CD14-positive monocyte (primary cell): ENCODE results near the gene LRCH1. TPM values are rescaled to one million over a fixed set of nuclear protein-coding genes. Genes with fewer than 3 reads are reported as not detected.
A peak's percentile ranks its signal among the peaks of the same experiment; 100 is the strongest.

Experiments
- DNase-seq, 3 donors: peaks; one replicate each; pipeline ENCODE4 v3.0.0-alpha.2; 2011 to 2022
- H2AFZ ChIP-seq: 2 replicates; pipeline ENCODE4 v1.6.0; 2012; ENCODE audit warnings: mild to moderate bottlenecking, low read depth, low read length, inconsistent platforms; ENCODE audit not compliant: insufficient read depth, poor library complexity, severe bottlenecking
- H3K27ac ChIP-seq, 2 donors: 1 replicate in 1 of 2; 2 replicates in 1 of 2; pipeline ENCODE4 v1.5.1; 2012 to 2013; ENCODE audit warnings: low read length in 2 of 2, control low read depth in 1 of 2, inconsistent platforms in 1 of 2, low read depth in 1 of 2, mild to moderate bottlenecking in 1 of 2
- H3K27me3 ChIP-seq, 2 donors: one replicate each; pipeline versions ENCODE4 v1.6.0 to v1.6.1; 2011 to 2013; ENCODE audit warnings: low read length in 2 of 2; ENCODE audit not compliant: control insufficient read depth in 2 of 2, insufficient read depth in 2 of 2
- H3K36me3 ChIP-seq, 2 donors: replicated peaks in 1 of 2; 1 replicate in 1 of 2; 2 replicates in 1 of 2; pipeline versions ENCODE4 v1.5.1 to v1.6.1; 2012 to 2013; ENCODE audit warnings: low read length in 2 of 2, control low read depth in 1 of 2, inconsistent platforms in 1 of 2, mild to moderate bottlenecking in 1 of 2; ENCODE audit not compliant: insufficient read depth in 2 of 2, control insufficient read depth in 1 of 2
- H3K4me1 ChIP-seq, 2 donors: 1 replicate in 1 of 2; 2 replicates in 1 of 2; pipeline versions ENCODE4 v1.5.1 to v1.6.1; 2012 to 2013; ENCODE audit warnings: low read length in 2 of 2, control low read depth in 1 of 2, inconsistent platforms in 1 of 2, mild to moderate bottlenecking in 1 of 2, moderate library complexity in 1 of 2; ENCODE audit not compliant: insufficient read depth in 2 of 2, control insufficient read depth in 1 of 2
- H3K4me2 ChIP-seq: replicated peaks from 2 replicates; pipeline ENCODE3; 2012; ENCODE audit warnings: low read length, moderate library complexity, mild to moderate bottlenecking; ENCODE audit not compliant: poor library complexity, severe bottlenecking; ENCODE audit errors: extremely low read depth
- H3K4me3 ChIP-seq, 3 experiments: fragments of 200-600 bp in 1 of 3; sonication (generic) in 1 of 3; replicated peaks in 1 of 3; 1 replicate in 2 of 3; 2 replicates in 1 of 3; pipeline ENCODE4 v1.5.1; 2011 to 2013; ENCODE audit warnings: low read length in 3 of 3, mild to moderate bottlenecking in 3 of 3, control low read depth in 2 of 3, low read depth in 2 of 3, inconsistent platforms in 1 of 3, moderate library complexity in 1 of 3
- H3K79me2 ChIP-seq: 2 replicates; pipeline ENCODE4 v1.6.0; 2012; ENCODE audit warnings: mild to moderate bottlenecking, control low read depth, inconsistent platforms, low read length, moderate library complexity; ENCODE audit not compliant: insufficient read depth
- H3K9ac ChIP-seq: 2 replicates; pipeline ENCODE4 v1.6.0; 2017; ENCODE audit warnings: low read length, mild to moderate bottlenecking; ENCODE audit not compliant: insufficient read depth, poor library complexity, severe bottlenecking
- H3K9me3 ChIP-seq, 2 donors: replicated peaks in 1 of 2; 1 replicate in 1 of 2; 2 replicates in 1 of 2; pipeline versions ENCODE4 v1.5.1 to v1.6.1; 2012 to 2013; ENCODE audit warnings: low read length in 2 of 2, control low read depth in 1 of 2; ENCODE audit not compliant: control insufficient read depth in 1 of 2, insufficient read depth in 1 of 2
- H4K20me1 ChIP-seq: 2 replicates; pipeline ENCODE4 v1.6.0; 2012; ENCODE audit warnings: mild to moderate bottlenecking, low read length, control low read depth, moderate library complexity; ENCODE audit not compliant: insufficient read depth
- H3K27ac Mint-ChIP-seq, 7 donors: one replicate each; pipeline ENCODE4 v1.8.0; 2020; ENCODE audit warnings: mild to moderate bottlenecking in 7 of 7, mixed read lengths in 7 of 7, moderate library complexity in 6 of 7, inconsistent platforms in 2 of 7
- H3K27me3 Mint-ChIP-seq, 3 donors: one replicate each; pipeline ENCODE4 v1.8.0; 2021 to 2022; ENCODE audit warnings: low read depth in 3 of 3, mild to moderate bottlenecking in 3 of 3, mixed read lengths in 3 of 3, moderate library complexity in 3 of 3, inconsistent platforms in 1 of 3
- H3K36me3 Mint-ChIP-seq, 2 donors: one replicate each; pipeline ENCODE4 v1.8.0; 2020; ENCODE audit warnings: mixed read lengths in 2 of 2, inconsistent platforms in 1 of 2, mild to moderate bottlenecking in 1 of 2
- H3K4me1 Mint-ChIP-seq: one replicate; pipeline ENCODE4 v1.8.0; 2020; ENCODE audit warnings: mild to moderate bottlenecking, mixed read lengths
- H3K4me3 Mint-ChIP-seq, 2 donors: one replicate each; pipeline ENCODE4 v1.8.0; 2020; ENCODE audit warnings: mild to moderate bottlenecking in 2 of 2, mixed read lengths in 2 of 2, moderate library complexity in 1 of 2
- H3K9me3 Mint-ChIP-seq, 7 donors: one replicate each; pipeline ENCODE4 v1.8.0; 2020 to 2022; ENCODE audit warnings: mixed read lengths in 7 of 7, mild to moderate bottlenecking in 6 of 7, moderate library complexity in 6 of 7, inconsistent platforms in 2 of 7
- WGBS: methylation state at CpG from one replicate; pipeline ENCODE4 v1.1.5; 2013; ENCODE audit warnings: missing lambda C conversion rate; ENCODE audit not compliant: insufficient coverage; 5-methylcytosine and 5-hydroxymethylcytosine counted together
- intact Hi-C, 2 donors: fragments of 100-400 bp; cut with micrococcal nuclease; formaldehyde crosslinking; loops; one replicate each; pipeline versions ENCODE4 v1.15.0 to v1.15.1; 2023
- polyA plus RNA-seq, 3 donors: library from polyadenylated mRNA; depleted of rRNA in 1 of 3; unstranded in 2 of 3; stranded (reverse) in 1 of 3; fragments of 300-500 nt in 2 of 3; fragments of >200 nt in 1 of 3; fragmentation: Illumina TruSeq in 2 of 3; gene quantifications; 1 replicate in 2 of 3; 2 replicates in 1 of 3; pipeline ENCODE4 v1.2.3, GENCODE V29; 2012 to 2021
- TF ChIP-seq, protein P1 (sequence below): fragments of 200-600 bp; IDR thresholded peaks from one replicate; pipeline ENCODE4 v1.8.0; 2022; ENCODE audit warnings: antibody characterized with exemption, mild to moderate bottlenecking

The LRCH1 gene
- polyA plus RNA-seq, 3 donors, result 0.88 to 7.1 (median 2.1) TPM

DNA sequence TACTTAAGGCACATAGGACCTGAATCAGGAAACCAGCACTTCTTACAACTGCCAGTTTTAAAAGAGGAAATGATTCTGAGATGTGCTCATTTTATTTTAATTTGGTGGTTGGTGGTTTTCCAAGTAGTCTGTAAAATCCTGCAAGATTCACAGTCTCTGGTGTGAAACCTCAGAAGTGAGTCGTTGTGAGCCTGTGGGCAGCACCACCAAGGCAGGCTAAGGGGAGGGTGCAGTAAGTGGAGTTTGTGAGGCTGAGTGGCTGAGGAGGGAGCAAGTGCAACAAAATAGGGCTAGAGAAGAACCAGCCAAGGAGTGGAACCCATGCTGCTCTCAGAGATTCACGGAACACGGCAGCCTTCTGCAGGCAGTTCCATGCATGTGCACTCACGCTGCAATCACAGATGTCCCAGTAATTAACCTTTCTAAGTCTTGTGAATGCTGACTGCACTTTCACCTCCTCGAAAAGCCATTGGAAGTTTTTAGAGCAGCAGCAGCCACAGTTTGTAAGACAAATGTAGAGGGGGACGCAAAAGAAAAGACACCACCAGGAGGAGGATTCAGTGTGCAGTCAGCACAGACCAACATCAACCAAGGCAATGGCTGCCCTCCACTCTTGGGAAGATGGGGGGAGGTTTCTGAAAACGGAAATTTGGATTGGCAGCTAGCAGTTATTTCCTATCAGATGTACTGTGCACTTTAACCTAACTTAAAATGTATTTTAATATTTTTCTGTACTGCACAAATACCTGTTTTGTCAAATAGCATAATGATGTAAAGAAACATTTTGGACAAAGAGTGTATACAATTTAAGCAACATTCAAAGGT, 199.1 kb downstream of the LRCH1 start:
- H2AFZ ChIP-seq, result no peak overlapping the region
- H3K9me3 ChIP-seq, result no peaks in the 10 kb centered on the region
- H3K36me3 ChIP-seq, result peaks cover 4 to 19% of the 10 kb centered on the region in 2 donors
- H3K4me1 ChIP-seq, result peaks cover 35 to 40% of the 10 kb centered on the region in 2 donors
- peak; percentile 74 to 80 (median 77) for DNase-seq
- H3K79me2 ChIP-seq, result no peaks in the 10 kb centered on the region
- Mint-ChIP-seq H3K27ac (peak overlapping the region; percentile 65 to 82 (median 77)), H3K27me3 (peaks cover 10 to 17% (median 15%) of the 10 kb centered on the region in 3 donors), H3K36me3 (peaks cover 33 to 44% of the 10 kb centered on the region in 2 donors), H3K9me3 (peaks cover 0 to 4% (median 0%) of the 10 kb centered on the region in 7 donors), H3K4me3 (peak overlapping the region; percentile 65 to 92), H3K4me1 (peaks cover 48% of the 10 kb centered on the region)
- 4% methylated on average over 5 of the region's 7 CpGs for WGBS
- intact Hi-C loops, result no loop called here
- peaks cover 11 to 14% of the 10 kb centered on the region in 2 donors for H3K27me3 ChIP-seq
- H3K9ac ChIP-seq, result no peak overlapping the region
- H3K4me3 ChIP-seq, result peak overlapping the region in 1 of 3 experiments; percentile 57
- H3K4me2 ChIP-seq, result peak overlapping the region; percentile 59
- TF ChIP-seq, protein P1, sequence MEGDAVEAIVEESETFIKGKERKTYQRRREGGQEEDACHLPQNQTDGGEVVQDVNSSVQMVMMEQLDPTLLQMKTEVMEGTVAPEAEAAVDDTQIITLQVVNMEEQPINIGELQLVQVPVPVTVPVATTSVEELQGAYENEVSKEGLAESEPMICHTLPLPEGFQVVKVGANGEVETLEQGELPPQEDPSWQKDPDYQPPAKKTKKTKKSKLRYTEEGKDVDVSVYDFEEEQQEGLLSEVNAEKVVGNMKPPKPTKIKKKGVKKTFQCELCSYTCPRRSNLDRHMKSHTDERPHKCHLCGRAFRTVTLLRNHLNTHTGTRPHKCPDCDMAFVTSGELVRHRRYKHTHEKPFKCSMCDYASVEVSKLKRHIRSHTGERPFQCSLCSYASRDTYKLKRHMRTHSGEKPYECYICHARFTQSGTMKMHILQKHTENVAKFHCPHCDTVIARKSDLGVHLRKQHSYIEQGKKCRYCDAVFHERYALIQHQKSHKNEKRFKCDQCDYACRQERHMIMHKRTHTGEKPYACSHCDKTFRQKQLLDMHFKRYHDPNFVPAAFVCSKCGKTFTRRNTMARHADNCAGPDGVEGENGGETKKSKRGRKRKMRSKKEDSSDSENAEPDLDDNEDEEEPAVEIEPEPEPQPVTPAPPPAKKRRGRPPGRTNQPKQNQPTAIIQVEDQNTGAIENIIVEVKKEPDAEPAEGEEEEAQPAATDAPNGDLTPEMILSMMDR, result no peak
- peak overlapping the region in 1 of 2 donors; percentile 3 for H3K27ac ChIP-seq
- peaks cover 8% of the 10 kb centered on the region for H4K20me1 ChIP-seq

DNA sequence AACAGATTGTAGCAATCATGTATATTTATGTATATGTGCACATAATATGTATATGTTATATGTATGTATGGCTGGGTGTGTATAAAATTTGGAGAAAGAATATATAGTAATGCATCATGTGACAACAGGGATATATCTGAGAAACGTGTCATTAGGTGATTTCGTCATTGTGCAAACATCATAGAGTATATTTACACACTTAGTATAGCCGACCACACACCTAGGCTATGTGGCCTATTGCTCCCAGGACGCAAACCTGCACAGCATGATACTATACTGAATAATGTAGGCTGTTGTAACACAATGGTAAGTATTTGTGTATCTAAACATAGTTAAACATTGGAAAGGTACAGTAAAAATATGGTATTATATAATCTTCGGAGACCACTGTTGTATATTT, 200.2 kb downstream of the LRCH1 start:
- no peak for DNase-seq

More for the DNA sequence above, 200.2 kb downstream of the LRCH1 start:
- peaks cover 28 to 39% of the 10 kb centered on the region in 2 donors for H3K36me3 Mint-ChIP-seq
- peaks cover 0 to 4% (median 1%) of the 10 kb centered on the region in 7 donors for H3K9me3 Mint-ChIP-seq
- Histone ChIP-seq H3K4me1 (peaks cover 44 to 48% of the 10 kb centered on the region in 2 donors), H3K4me2 (no peak overlapping the region), H3K36me3 (peaks cover 4 to 13% of the 10 kb centered on the region in 2 donors), H3K27me3 (peaks cover 11 to 14% of the 10 kb centered on the region in 2 donors), H3K9me3 (no peaks in the 10 kb centered on the region), H2AFZ (no peak overlapping the region), H3K9ac (no peak overlapping the region), H3K79me2 (no peaks in the 10 kb centered on the region), H4K20me1 (peaks cover 8% of the 10 kb centered on the region), H3K4me3 (no peak overlapping the region), H3K27ac (no peak overlapping the region)
- TF ChIP-seq, protein P1, result no peak
- intact Hi-C loops, result no loop called here
- H3K27me3 Mint-ChIP-seq, result peaks cover 15 to 19% (median 15%) of the 10 kb centered on the region in 3 donors
- H3K27ac Mint-ChIP-seq, result no peak overlapping the region
- no CpG with 5 or more reads among the region's 5 CpGs for WGBS
- H3K4me3 Mint-ChIP-seq, result no peak overlapping the region
- H3K4me1 Mint-ChIP-seq, result peaks cover 56% of the 10 kb centered on the region
